PC-9 (cell line): ENCODE results near the gene CCL19. TPM values are rescaled to one million over a fixed set of nuclear protein-coding genes. Genes with fewer than 3 reads are reported as not detected.

Experiments
- BruUV-seq: library from RNA; stranded (reverse); fragments of 400-500 nt; replicated peaks from 2 replicates; lab custom pipeline; 2021; lab: Mats Ljungman, UMichigan
- CTCF ChIA-PET: fragments of 300-600 bp; sonication (Branson Sonifier 250); formaldehyde crosslinking; loops from one replicate; lab custom pipeline; 2022; ENCODE audit warnings: antibody characterized with exemption; lab: Charles Lee
- POLR2A ChIA-PET: fragments of 300-600 bp; sonication (Branson Sonifier 250); formaldehyde crosslinking; loops from one replicate; lab custom pipeline; 2022; ENCODE audit warnings: antibody characterized with exemption; ENCODE audit not compliant: unreplicated experiment; lab: Charles Lee
- DNase-seq, 2 experiments: peaks; one replicate each; pipeline versions ENCODE4 v3.0.0 to v3.0.0-alpha.2; 2015 to 2022; ENCODE audit warnings: mixed read lengths in 1 of 2
- H2AFZ ChIP-seq: fragments of 200-600 bp; sonication (generic); 2 replicates; pipeline ENCODE4 v1.8.1; 2017; ENCODE audit warnings: antibody characterized with exemption
- H3F3A ChIP-seq: fragments of 200-600 bp; sonication (generic); 2 replicates; pipeline ENCODE4 v1.8.1; 2017; ENCODE audit warnings: antibody characterized with exemption, mild to moderate bottlenecking, low read depth; ENCODE audit not compliant: insufficient read depth
- H3K27ac ChIP-seq: fragments of 200-600 bp; sonication (generic); 2 replicates; pipeline ENCODE4 v1.6.1; 2016; ENCODE audit warnings: mixed run types
- H3K27me3 ChIP-seq: fragments of 200-600 bp; sonication (generic); 2 replicates; pipeline ENCODE4 v1.6.1; 2016; ENCODE audit warnings: low read depth, mixed run types; ENCODE audit not compliant: insufficient read depth
- H3K36me3 ChIP-seq: fragments of 200-600 bp; sonication (generic); 2 replicates; pipeline ENCODE4 v1.6.1; 2016; ENCODE audit warnings: low read depth, mixed run types
- H3K4me1 ChIP-seq: fragments of 200-600 bp; sonication (generic); replicated peaks from 2 replicates; pipeline ENCODE4 v1.6.1; 2016; ENCODE audit warnings: mixed run types; ENCODE audit not compliant: insufficient read depth
- H3K4me2 ChIP-seq: fragments of 200-600 bp; sonication (generic); 2 replicates; pipeline ENCODE4 v1.6.1; 2017; ENCODE audit warnings: mixed run types
- H3K4me3 ChIP-seq: fragments of 200-600 bp; sonication (generic); 2 replicates; pipeline ENCODE4 v1.6.1; 2016; ENCODE audit warnings: mixed run types
- H3K79me2 ChIP-seq: fragments of 200-600 bp; sonication (generic); 2 replicates; pipeline ENCODE4 v1.6.1; 2017; ENCODE audit warnings: low read depth, mixed run types
- H3K9me2 ChIP-seq: fragments of 200-600 bp; sonication (generic); 2 replicates; pipeline ENCODE4 v1.8.1; 2017; ENCODE audit warnings: mild to moderate bottlenecking; ENCODE audit not compliant: insufficient read depth
- H3K9me3 ChIP-seq: fragments of 200-600 bp; sonication (generic); 2 replicates; pipeline ENCODE4 v1.8.1; 2016; ENCODE audit warnings: low read depth; ENCODE audit not compliant: insufficient read depth
- H4K20me1 ChIP-seq: fragments of 200-600 bp; sonication (generic); 2 replicates; pipeline ENCODE4 v1.8.1; 2017; ENCODE audit not compliant: insufficient read depth
- EZH2 ChIP-seq: fragments of 200-600 bp; sonication (generic); IDR thresholded peaks from 2 replicates; pipeline ENCODE4 v1.8.0; 2017; ENCODE audit warnings: antibody characterized with exemption, low read depth
- intact Hi-C: fragments of 100-400 bp; cut with micrococcal nuclease; formaldehyde crosslinking; loops from one replicate; pipeline ENCODE4 v1.10.0; 2022; ENCODE audit not compliant: unreplicated experiment
- total RNA-seq: library from RNA; stranded (reverse); gene quantifications from 2 replicates; pipeline ENCODE4 v1.2.3, GENCODE V29; 2021
- TF ChIP-seq, protein P1 (sequence below): fragments of 200-600 bp; sonication (generic); conservative IDR thresholded peaks from 2 replicates; pipeline ENCODE4 v1.6.1; 2017; ENCODE audit warnings: mixed run types, antibody characterized with exemption, mild to moderate bottlenecking, moderate library complexity

Gene CCL19
- total RNA-seq, 1 experiment from 2014 or later: not detected

DNA sequence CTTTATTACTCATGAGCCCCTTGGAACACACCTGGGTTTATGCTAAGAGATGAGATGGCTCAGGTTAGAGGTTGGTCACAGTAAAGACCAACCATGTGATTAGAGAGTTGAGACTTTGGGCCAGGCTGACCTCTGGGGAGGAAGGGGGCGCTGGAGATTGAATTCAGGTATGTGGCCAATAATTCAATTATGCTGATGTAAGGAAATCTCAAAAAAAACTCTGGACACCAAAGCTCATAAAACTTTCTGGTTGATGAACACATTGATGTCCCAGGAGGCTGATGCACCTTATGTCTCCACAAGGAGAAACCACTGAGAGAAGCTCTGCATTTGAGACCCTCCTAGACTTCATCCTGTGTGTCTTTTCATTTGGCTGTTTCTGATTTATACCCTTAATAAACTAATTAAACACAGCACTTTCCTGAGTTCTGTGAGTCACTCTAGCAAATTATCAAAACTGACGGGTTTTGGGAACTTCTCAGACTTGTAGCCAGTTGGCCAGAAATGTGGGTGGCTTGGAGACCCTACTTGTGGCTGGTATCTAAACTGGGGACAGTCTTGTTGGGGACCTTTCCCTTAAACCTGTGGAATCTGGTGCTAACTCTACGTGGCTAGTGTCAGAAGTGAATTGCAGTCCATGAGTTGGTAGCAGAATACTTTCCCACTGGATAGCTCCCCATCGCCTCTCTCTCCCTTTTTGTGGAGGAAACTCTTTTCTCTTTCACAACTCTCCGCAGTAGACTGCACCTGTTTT is 21.1 kb downstream of the CCL19 start:
- Histone ChIP-seq H3K4me2 (no peak overlapping the region), H3K27me3 (no peaks in the 10 kb centered on the region), H2AFZ (no peak overlapping the region), H3K9me2 (no peaks in the 10 kb centered on the region), H3K79me2 (no peaks in the 10 kb centered on the region), H3F3A (no peaks in the 10 kb centered on the region), H3K4me1 (no peaks in the 10 kb centered on the region), H3K4me3 (no peak overlapping the region), H3K36me3 (no peaks in the 10 kb centered on the region), H3K27ac (no peak overlapping the region), H4K20me1 (no peaks in the 10 kb centered on the region), H3K9me3 (no peaks in the 10 kb centered on the region)
- intact Hi-C loops: loop anchor here (5.0 kb wide), 1 partner anchor 442 kb away; no protein-coding TSS in a partner anchor
- ChIA-PET POLR2A (no interaction called here), CTCF (no interaction called here)
- no peak for DNase-seq
- BruUV-seq: no TSS peak
- no peak for TF ChIP-seq EZH2
- TF ChIP-seq, protein P1, sequence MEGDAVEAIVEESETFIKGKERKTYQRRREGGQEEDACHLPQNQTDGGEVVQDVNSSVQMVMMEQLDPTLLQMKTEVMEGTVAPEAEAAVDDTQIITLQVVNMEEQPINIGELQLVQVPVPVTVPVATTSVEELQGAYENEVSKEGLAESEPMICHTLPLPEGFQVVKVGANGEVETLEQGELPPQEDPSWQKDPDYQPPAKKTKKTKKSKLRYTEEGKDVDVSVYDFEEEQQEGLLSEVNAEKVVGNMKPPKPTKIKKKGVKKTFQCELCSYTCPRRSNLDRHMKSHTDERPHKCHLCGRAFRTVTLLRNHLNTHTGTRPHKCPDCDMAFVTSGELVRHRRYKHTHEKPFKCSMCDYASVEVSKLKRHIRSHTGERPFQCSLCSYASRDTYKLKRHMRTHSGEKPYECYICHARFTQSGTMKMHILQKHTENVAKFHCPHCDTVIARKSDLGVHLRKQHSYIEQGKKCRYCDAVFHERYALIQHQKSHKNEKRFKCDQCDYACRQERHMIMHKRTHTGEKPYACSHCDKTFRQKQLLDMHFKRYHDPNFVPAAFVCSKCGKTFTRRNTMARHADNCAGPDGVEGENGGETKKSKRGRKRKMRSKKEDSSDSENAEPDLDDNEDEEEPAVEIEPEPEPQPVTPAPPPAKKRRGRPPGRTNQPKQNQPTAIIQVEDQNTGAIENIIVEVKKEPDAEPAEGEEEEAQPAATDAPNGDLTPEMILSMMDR: no peak

DNA sequence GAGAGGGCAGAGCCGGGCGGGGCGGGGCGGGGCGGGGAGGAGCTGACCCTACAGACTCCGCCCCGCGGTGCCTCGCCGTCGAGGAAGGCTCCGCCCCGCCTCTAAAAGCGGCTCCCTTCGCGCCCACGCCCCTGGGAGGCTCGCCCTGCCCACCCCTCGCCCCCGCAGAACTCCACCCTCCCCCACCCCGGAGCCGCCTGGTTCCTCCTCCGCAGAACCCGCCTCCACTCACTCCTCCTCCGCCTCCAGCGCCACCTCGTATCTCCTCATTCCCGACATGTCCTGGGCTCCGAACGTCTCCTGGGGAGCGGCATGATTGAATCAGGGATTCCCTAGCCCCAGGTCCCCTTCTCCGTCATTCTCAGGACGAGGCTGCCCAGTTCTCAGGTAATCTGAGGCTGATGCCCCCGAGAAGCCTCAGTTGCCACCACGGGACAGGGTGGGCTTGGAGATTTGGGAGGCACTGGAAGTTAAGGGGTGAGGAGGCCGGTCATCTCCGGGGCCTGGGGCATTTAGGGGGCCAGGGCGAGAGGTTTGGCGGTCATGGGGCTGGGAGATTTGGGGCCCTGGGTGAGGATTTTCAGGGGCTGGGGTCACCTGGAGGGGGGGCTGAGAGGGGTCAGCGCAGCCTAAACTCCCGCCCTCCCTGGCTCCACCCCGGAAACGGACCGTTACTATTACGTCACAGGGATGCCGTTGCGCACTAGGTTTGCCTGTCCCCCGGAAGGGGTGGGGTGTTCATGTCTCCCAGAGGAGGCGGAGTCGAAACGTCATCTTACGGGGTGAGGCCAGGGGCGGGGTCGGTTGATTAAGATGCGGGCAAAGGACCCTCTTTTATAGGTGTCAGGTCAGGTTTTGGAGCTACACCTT is 25.5 kb downstream of the CCL19 start:
- intact Hi-C loops: loop anchor here (2.0 to 5.0 kb wide), 2 partner anchors 19 to 447 kb away; partner anchors contain the start of gene GALT
- POLR2A ChIA-PET: interaction anchor here (0.5 to 0.7 kb wide), 6 partner anchors 15 to 1167 kb away, joined by 3 to 5 read pairs (median 4); partner anchors contain the start of gene SIGMAR1
- H2AFZ ChIP-seq: peak overlapping the region; percentile 89

More for the DNA sequence above, 25.5 kb downstream of the CCL19 start:
- peaks cover 4% of the 10 kb centered on the region; the same call in 1 of the 2 replicates for H3F3A ChIP-seq
- no peaks in the 10 kb centered on the region for H3K9me3 ChIP-seq
- TSS peak; percentile 54 for BruUV-seq
- no peaks in the 10 kb centered on the region for H3K4me1 ChIP-seq
- H3K36me3 ChIP-seq: no peaks in the 10 kb centered on the region
- H4K20me1 ChIP-seq: no peaks in the 10 kb centered on the region
- no peaks in the 10 kb centered on the region for H3K27me3 ChIP-seq
- peak overlapping the region; percentile 73 for H3K4me2 ChIP-seq
- CTCF ChIA-PET: interaction anchor here (0.7 to 1.2 kb wide), 3 partner anchors 32 to 401 kb away, joined by 3 to 4 read pairs (median 3); no protein-coding TSS in a partner anchor
- H3K27ac ChIP-seq: no peak overlapping the region
- H3K79me2 ChIP-seq: no peaks in the 10 kb centered on the region
- H3K4me3 ChIP-seq: peak overlapping the region; percentile 58
- peak; percentile 64 to 83 for DNase-seq
- TF ChIP-seq, protein P1: no peak
- no peak for TF ChIP-seq EZH2
- H3K9me2 ChIP-seq: no peaks in the 10 kb centered on the region
